IMR-90 (cell line): ENCODE data around the gene KDM3A. TPM values are rescaled to one million over a fixed set of nuclear protein-coding genes. Genes with fewer than 3 reads are reported as not detected.

Experiments used
- ATAC-seq: fragments of 200-7000 bp; cut with Tn5 transposase; 2 replicates; pipeline ENCODE4 v1.9.1; 2020; ENCODE audit warnings: low read depth, mild to moderate bottlenecking, moderate library complexity
- BruUV-seq: library from RNA; stranded (reverse); fragments of 400-500 nt; replicated peaks from 2 replicates; lab custom pipeline; 2021; lab: Mats Ljungman, UMichigan
- CTCF ChIA-PET: fragments of 300-600 bp; formaldehyde crosslinking; extraction: SDS; loops from one replicate; lab custom pipeline; 2021; ENCODE audit warnings: antibody characterized with exemption; lab: Yijun Ruan, JAX
- POLR2A ChIA-PET: fragments of 300-600 bp; sonication (Branson Sonifier 250); formaldehyde crosslinking; loops from one replicate; lab custom pipeline; 2022; ENCODE audit warnings: antibody characterized with exemption; ENCODE audit not compliant: unreplicated experiment; lab: Charles Lee
- DNase-seq: peaks from one replicate; pipeline ENCODE4 v3.0.0; 2013
- H2AFZ ChIP-seq: replicated peaks from 2 replicates; pipeline ENCODE3; 2013; ENCODE audit warnings: low read length, mild to moderate bottlenecking; ENCODE audit not compliant: poor library complexity
- H2AK5ac ChIP-seq: 2 replicates; pipeline ENCODE4 v1.6.1; 2013; ENCODE audit warnings: low read depth, low read length, inconsistent platforms
- H2AK9ac ChIP-seq: replicated peaks from 2 replicates; pipeline ENCODE3; 2013; ENCODE audit warnings: mild to moderate bottlenecking, low read depth, low read length, moderate library complexity; ENCODE audit not compliant: poor library complexity
- H2BK120ac ChIP-seq: 2 replicates; pipeline ENCODE4 v1.6.1; 2013; ENCODE audit warnings: low read depth, low read length, inconsistent platforms
- H2BK15ac ChIP-seq: 3 replicates; pipeline ENCODE4 v1.6.1; 2013; ENCODE audit warnings: low read depth, low read length, inconsistent platforms
- H2BK20ac ChIP-seq: 2 replicates; pipeline ENCODE4 v1.6.1; 2013; ENCODE audit warnings: low read depth, mild to moderate bottlenecking, inconsistent platforms, low read length, moderate library complexity
- H2BK5ac ChIP-seq: 2 replicates; pipeline ENCODE4 v1.6.1; 2013; ENCODE audit warnings: mild to moderate bottlenecking, low read depth, low read length, inconsistent platforms; ENCODE audit not compliant: poor library complexity, severe bottlenecking
- H3K14ac ChIP-seq: replicated peaks from 2 replicates; pipeline ENCODE4 v1.6.1; 2013; ENCODE audit warnings: low read depth, low read length, inconsistent platforms
- H3K18ac ChIP-seq: 2 replicates; pipeline ENCODE4 v1.6.1; 2013; ENCODE audit warnings: low read depth, low read length, control low read depth
- H3K23ac ChIP-seq: 2 replicates; pipeline ENCODE4 v1.6.1; 2013; ENCODE audit warnings: low read depth, low read length, inconsistent platforms
- H3K27ac ChIP-seq: 2 replicates; pipeline ENCODE4 v1.5.1; 2013; ENCODE audit warnings: mild to moderate bottlenecking, control low read depth, low read length; ENCODE audit not compliant: insufficient read depth
- H3K27me3 ChIP-seq: 2 replicates; pipeline ENCODE4 v1.6.1; 2013; ENCODE audit warnings: low read length; ENCODE audit not compliant: control insufficient read depth, insufficient read depth
- H3K36me3 ChIP-seq: 2 replicates; pipeline ENCODE4 v1.6.1; 2013; ENCODE audit warnings: low read length, mixed read lengths; ENCODE audit not compliant: control insufficient read depth, insufficient read depth
- H3K4ac ChIP-seq: 2 replicates; pipeline ENCODE4 v1.6.1; 2013; ENCODE audit warnings: low read depth, low read length, inconsistent platforms
- H3K4me1 ChIP-seq: 2 replicates; pipeline ENCODE4 v1.6.1; 2013; ENCODE audit warnings: low read length, mixed read lengths; ENCODE audit not compliant: control insufficient read depth, insufficient read depth
- H3K4me2 ChIP-seq: 2 replicates; pipeline ENCODE4 v1.6.1; 2013; ENCODE audit warnings: low read depth, mild to moderate bottlenecking, control low read depth, low read length, moderate library complexity
- H3K4me3 ChIP-seq: 2 replicates; pipeline ENCODE4 v1.5.1; 2013; ENCODE audit warnings: low read depth, mild to moderate bottlenecking, control low read depth, low read length, moderate library complexity; ENCODE audit not compliant: insufficient read depth
- H3K56ac ChIP-seq: 2 replicates; pipeline ENCODE4 v1.6.1; 2013; ENCODE audit warnings: low read length, inconsistent platforms; ENCODE audit not compliant: insufficient read depth; ENCODE audit errors: extremely low read depth
- H3K79me1 ChIP-seq, 2 experiments: 2 replicates each; pipeline ENCODE4 v1.6.1; 2013; ENCODE audit warnings: low read length in 2 of 2, inconsistent platforms in 1 of 2, low read depth in 1 of 2
- H3K9ac ChIP-seq: 2 replicates; pipeline ENCODE4 v1.6.1; 2013; ENCODE audit warnings: low read depth, low read length, control low read depth
- H3K9me1 ChIP-seq: 2 replicates; pipeline ENCODE4 v1.6.1; 2013; ENCODE audit warnings: low read length, inconsistent platforms; ENCODE audit not compliant: insufficient read depth
- H3K9me3 ChIP-seq: 2 replicates; pipeline ENCODE4 v1.6.1; 2013; ENCODE audit warnings: low read length; ENCODE audit not compliant: control insufficient read depth, insufficient read depth
- H4K20me1 ChIP-seq: 2 replicates; pipeline ENCODE4 v1.6.1; 2013; ENCODE audit warnings: low read length, inconsistent platforms; ENCODE audit not compliant: insufficient read depth
- H4K5ac ChIP-seq: 2 replicates; pipeline ENCODE4 v1.6.1; 2013; ENCODE audit warnings: mild to moderate bottlenecking, low read depth, low read length, control low read depth
- H4K8ac ChIP-seq, 2 experiments: 2 replicates each; pipeline ENCODE4 v1.6.1; 2013; ENCODE audit warnings: low read depth in 2 of 2, low read length in 2 of 2, control low read depth in 1 of 2, inconsistent platforms in 1 of 2
- H4K91ac ChIP-seq: 2 replicates; pipeline ENCODE4 v1.6.1; 2013; ENCODE audit warnings: low read depth, low read length, inconsistent platforms; ENCODE audit not compliant: insufficient read depth
- MXI1 ChIP-seq: IDR thresholded peaks from 2 replicates; pipeline ENCODE4 v1.6.1; 2012; ENCODE audit warnings: low read depth, mild to moderate bottlenecking, low read length, moderate library complexity, borderline replicate concordance
- POLR2A ChIP-seq: IDR thresholded peaks from 2 replicates; pipeline ENCODE4 v1.6.1; 2012; ENCODE audit warnings: mild to moderate bottlenecking, low read depth, low read length
- WGBS, 2 experiments: methylation state at CpG; one replicate each; pipeline versions ENCODE4 v1.1.5 to v1.1.7; 2013; ENCODE audit warnings: missing lambda C conversion rate in 2 of 2; ENCODE audit not compliant: insufficient read length in 1 of 2; ENCODE audit errors: extremely low coverage in 2 of 2; 5-methylcytosine and 5-hydroxymethylcytosine counted together
- dilution Hi-C: fragments of 300-500 bp; cut with HindIII; formaldehyde crosslinking; loops from one replicate; pipeline ENCODE4 v1.14.3; 2018; ENCODE audit warnings: low sequenced_read_pairs; ENCODE audit not compliant: unreplicated experiment
- in situ Hi-C: fragments of 300-500 bp; cut with MboI; formaldehyde crosslinking; loops from 3 replicates; pipeline ENCODE4 v1.14.3; 2019; ENCODE audit warnings: low sequenced_read_pairs, inconsistent platforms, mixed read lengths
- intact Hi-C: fragments of 100-400 bp; cut with micrococcal nuclease; formaldehyde crosslinking; loops from 2 replicates; pipeline ENCODE4 v1.10.0; 2022
- polyA plus RNA-seq, 3 experiments: library from polyadenylated mRNA; depleted of rRNA; stranded (reverse); fragments of >200 nt; gene quantifications; 2 replicates each; pipeline ENCODE4 v1.2.3, GENCODE V29; 2012; ENCODE audit warnings: low replicate concordance in 1 of 3
- total RNA-seq: library from RNA; depleted of rRNA; stranded (reverse); fragments of >200 nt; gene quantifications from 2 replicates; pipeline ENCODE4 v1.2.3, GENCODE V29; 2012

KDM3A gene
- total and polyA plus RNA-seq, 2 of the 4 experiments (the other 2 are of a cell fraction): 24.8 to 33.3 TPM

DNA sequence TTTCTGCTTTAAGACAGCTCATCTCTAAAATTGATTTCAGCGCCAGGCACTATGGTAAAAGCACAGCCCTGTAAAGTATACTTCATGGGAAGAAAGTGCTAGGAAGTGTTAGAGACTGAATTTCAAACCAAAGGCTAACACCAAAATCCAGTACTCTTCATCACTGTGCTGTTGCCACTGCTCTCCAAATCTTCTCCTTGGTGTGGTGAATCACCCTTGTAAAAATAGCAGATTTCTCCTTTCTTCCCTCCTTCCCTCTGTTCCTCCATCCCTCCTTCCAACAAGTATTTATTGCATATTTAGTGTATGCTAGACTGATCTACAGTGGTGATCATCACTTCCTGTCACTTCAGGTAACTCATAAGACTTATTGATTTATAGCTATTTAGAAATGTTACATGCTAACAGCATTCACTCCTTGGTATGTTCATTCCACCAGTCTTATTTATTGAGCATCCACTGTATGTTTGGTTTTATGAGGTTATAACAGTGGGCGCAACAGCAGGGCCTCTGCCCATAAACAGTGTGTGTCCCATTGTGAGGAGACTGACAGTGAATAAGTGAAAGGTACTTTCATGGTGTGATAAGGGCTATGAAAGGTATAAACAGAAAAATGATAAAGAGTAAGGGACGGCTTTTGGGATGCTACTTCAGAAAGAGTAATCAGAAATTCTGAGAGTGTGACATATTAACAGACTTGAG is 20.0 kb downstream of the KDM3A start:
- Histone ChIP-seq H4K20me1 (peaks cover 16% of the 10 kb centered on the region; the same call in 1 of the 2 replicates), H2AK5ac (no peak overlapping the region), H4K5ac (no peak overlapping the region), H2AK9ac (no peak overlapping the region), H3K4me3 (no peak overlapping the region), H3K9me3 (no peaks in the 10 kb centered on the region), H2BK120ac (no peak overlapping the region), H3K4me1 (peaks cover 2% of the 10 kb centered on the region), H3K36me3 (peaks cover 57% of the 10 kb centered on the region), H3K14ac (no peak overlapping the region), H3K56ac (no peak overlapping the region), H4K91ac (no peak overlapping the region), H3K79me1 (peaks cover 29 to 38% of the 10 kb centered on the region in 2 experiments), H2BK15ac (no peak overlapping the region), H3K9ac (no peak overlapping the region), H3K27ac (no peak overlapping the region), H3K18ac (no peak overlapping the region), H3K9me1 (peaks cover 8% of the 10 kb centered on the region), H3K4me2 (no peak overlapping the region), H4K8ac (no peak overlapping the region), H2BK20ac (no peak overlapping the region), H3K27me3 (no peaks in the 10 kb centered on the region), H3K4ac (no peak overlapping the region), H2BK5ac (no peak overlapping the region), H3K23ac (no peak overlapping the region), H2AFZ (no peak overlapping the region)
- DNase-seq: no peak
- TF ChIP-seq MXI1 (no peak), POLR2A (no peak)
- intact Hi-C loops (loop anchor here (10.0 kb wide), 1 partner anchor 316 kb away; no protein-coding TSS in a partner anchor), dilution Hi-C loops (no loop called here), in situ Hi-C loops (no loop called here)
- 100% methylated on average over 1 of the region's 3 CpGs; no CpG with 5 or more reads in 1 of the 2 experiments for WGBS, 2 experiments
- POLR2A ChIA-PET: no interaction called here
- CTCF ChIA-PET: interaction anchor here (0.7 kb wide), 1 partner anchor 105 kb away, joined by 3 read pairs; no protein-coding TSS in a partner anchor
- BruUV-seq: no TSS peak
- ATAC-seq: no peak
